HCT116 (cell line): ENCODE results near the gene CHCHD10. TPM values are rescaled to one million over a fixed set of nuclear protein-coding genes. Genes with fewer than 3 reads are reported as not detected.

Experiments used
- ATAC-seq: fragments of 200-7000 bp; cut with Tn5 transposase; 2 replicates; pipeline ENCODE4 v1.9.1; 2020; ENCODE audit warnings: mild to moderate bottlenecking, moderate library complexity
- BruUV-seq: library from RNA; stranded (reverse); fragments of 400-500 nt; replicated peaks from 2 replicates; lab custom pipeline; 2021; lab: Mats Ljungman, UMichigan
- CTCF ChIA-PET: fragments of 300-600 bp; sonication (Branson Sonifier 250); formaldehyde crosslinking; loops from one replicate; lab custom pipeline; 2021; ENCODE audit warnings: antibody characterized with exemption; lab: Charles Lee
- POLR2A ChIA-PET: fragments of 300-600, 350-600 bp; sonication (Branson Sonifier 250); formaldehyde crosslinking; loops from one replicate; lab custom pipeline; 2021; ENCODE audit warnings: antibody characterized with exemption; lab: Charles Lee
- RAD21 ChIA-PET, 2 experiments: fragments of 300-600 bp; sonication (Branson Sonifier 250); formaldehyde crosslinking; loops; one replicate each; lab custom pipeline; 2023; ENCODE audit warnings: low total read pairs in 2 of 2; ENCODE audit not compliant: uncharacterized antibody in 2 of 2, unreplicated experiment in 2 of 2, low non-redundant PET in 1 of 2; lab: Charles Lee
- DNase-seq: peaks from one replicate; pipeline ENCODE4 v3.0.0-alpha.2; 2010; ENCODE audit warnings: low read depth, low spot score
- H2AFZ ChIP-seq: fragments of 200-600 bp; shearing (Covaris generic), sonication (generic); 2 replicates; pipeline ENCODE4 v1.6.1; 2017; ENCODE audit warnings: low read depth, mixed run types, mixed read lengths, antibody characterized with exemption, low read length; ENCODE audit not compliant: poor library complexity, severe bottlenecking
- H3K27ac ChIP-seq: 2 replicates; pipeline ENCODE4 v1.5.1; 2012; ENCODE audit warnings: low read depth, low read length
- H3K27me3 ChIP-seq: fragments of 200-600 bp; sonication (generic); 2 replicates; pipeline ENCODE4 v1.6.1; 2016; ENCODE audit warnings: mixed run types, low read length, mixed read lengths; ENCODE audit not compliant: insufficient read depth
- H3K36me3 ChIP-seq, 2 experiments: fragments of 200-500 bp in 1 of 2; fragments of 200-600 bp in 1 of 2; sonication (Bioruptor generic) in 1 of 2; sonication (generic) in 1 of 2; 2 replicates each; pipeline versions ENCODE4 v1.5.1 to v1.6.1; 2014 to 2016; ENCODE audit warnings: low read length in 2 of 2, inconsistent platforms in 1 of 2, mixed read lengths in 1 of 2, mixed run types in 1 of 2; ENCODE audit not compliant: insufficient read depth in 2 of 2, control insufficient read depth in 1 of 2
- H3K4me1 ChIP-seq, 2 experiments: fragments of 200-600 bp in 1 of 2; sonication (generic) in 1 of 2; 2 replicates each; pipeline versions ENCODE4 v1.5.1 to v1.6.1; 2012 to 2017; ENCODE audit warnings: low read length in 2 of 2, inconsistent platforms in 1 of 2, mild to moderate bottlenecking in 1 of 2, mixed read lengths in 1 of 2, mixed run types in 1 of 2, moderate library complexity in 1 of 2; ENCODE audit not compliant: insufficient read depth in 2 of 2, control insufficient read depth in 1 of 2
- H3K4me2 ChIP-seq: fragments of 200-600 bp; sonication (generic); 2 replicates; pipeline ENCODE4 v1.6.1; 2017; ENCODE audit warnings: mixed run types, low read length, mixed read lengths
- H3K4me3 ChIP-seq, 2 experiments: fragments of 200-600 bp in 1 of 2; sonication (generic) in 1 of 2; replicated peaks in 1 of 2; 2 replicates each; pipeline ENCODE4 v1.5.1; 2011 to 2016; ENCODE audit warnings: low read length in 2 of 2, control low read depth in 1 of 2, low read depth in 1 of 2, mild to moderate bottlenecking in 1 of 2, mixed read lengths in 1 of 2, mixed run types in 1 of 2
- H3K79me2 ChIP-seq: fragments of 200-600 bp; sonication (generic); 2 replicates; pipeline ENCODE4 v1.6.1; 2017; ENCODE audit warnings: mild to moderate bottlenecking, mixed run types, low read length, moderate library complexity, mixed read lengths; ENCODE audit not compliant: insufficient read depth
- H3K9ac ChIP-seq: fragments of 200-600 bp; sonication (generic); 2 replicates; pipeline ENCODE4 v1.6.1; 2016; ENCODE audit warnings: low read length, mixed read lengths
- H3K9me2 ChIP-seq: fragments of 200-600 bp; sonication (generic), shearing (Covaris generic); 2 replicates; pipeline ENCODE4 v1.6.1; 2017; ENCODE audit warnings: mixed run types, mild to moderate bottlenecking, moderate library complexity; ENCODE audit not compliant: insufficient read depth
- H3K9me3 ChIP-seq, 2 experiments: fragments of 200-500 bp in 1 of 2; fragments of 200-600 bp in 1 of 2; sonication (Bioruptor generic) in 1 of 2; sonication (generic) in 1 of 2; 2 replicates each; pipeline ENCODE4 v1.6.1; 2014 to 2017; ENCODE audit warnings: low read length in 2 of 2, mixed read lengths in 2 of 2, inconsistent platforms in 1 of 2, low read depth in 1 of 2, mild to moderate bottlenecking in 1 of 2, mixed run types in 1 of 2, moderate library complexity in 1 of 2; ENCODE audit not compliant: control insufficient read depth in 1 of 2, insufficient read depth in 1 of 2
- H4K20me1 ChIP-seq: fragments of 200-600 bp; sonication (generic), shearing (Covaris generic); 2 replicates; pipeline ENCODE4 v1.6.1; 2017; ENCODE audit warnings: mixed run types, mild to moderate bottlenecking, moderate library complexity; ENCODE audit not compliant: insufficient read depth
- CBX3 ChIP-seq: IDR thresholded peaks from 2 replicates; pipeline ENCODE4 v1.6.1; 2012; ENCODE audit warnings: low read depth
- CTCF ChIP-seq, 3 experiments: fragments of 200-600 bp in 1 of 3; sonication (generic) in 1 of 3; IDR thresholded peaks in 2 of 3; conservative IDR thresholded peaks in 1 of 3; 2 replicates each; pipeline ENCODE4 v1.5.1; 2012 to 2017; ENCODE audit warnings: low read depth in 2 of 3, low read length in 2 of 3, antibody characterized with exemption in 1 of 3, borderline replicate concordance in 1 of 3, control low read depth in 1 of 3, mild to moderate bottlenecking in 1 of 3, mixed read lengths in 1 of 3, mixed run types in 1 of 3, moderate library complexity in 1 of 3; ENCODE audit not compliant: insufficient read depth in 1 of 3
- EGR1 ChIP-seq: IDR thresholded peaks from 2 replicates; pipeline ENCODE4 v1.6.1; 2012; ENCODE audit warnings: low read depth
- MAX ChIP-seq: IDR thresholded peaks from 2 replicates; pipeline ENCODE4 v1.6.1; 2012
- POLR2A ChIP-seq: IDR thresholded peaks from 2 replicates; pipeline ENCODE4 v1.7.0; 2011; ENCODE audit warnings: borderline replicate concordance; ENCODE audit not compliant: insufficient read depth, insufficient read length; ENCODE audit errors: extremely low read depth
- POLR2AphosphoS5 ChIP-seq: IDR thresholded peaks from 2 replicates; pipeline ENCODE4 v1.6.1; 2011; ENCODE audit warnings: mild to moderate bottlenecking, low read depth, low read length, moderate library complexity
- SIN3A ChIP-seq: IDR thresholded peaks from 2 replicates; pipeline ENCODE4 v1.6.1; 2012; ENCODE audit warnings: low read depth
- SP1 ChIP-seq: IDR thresholded peaks from 2 replicates; pipeline ENCODE4 v1.6.1; 2012; ENCODE audit warnings: low read depth
- TCF7L2 ChIP-seq: IDR thresholded peaks from 2 replicates; pipeline ENCODE4 v1.7.0; 2011; ENCODE audit warnings: borderline replicate concordance, inconsistent platforms; ENCODE audit not compliant: insufficient read depth, insufficient read length; ENCODE audit errors: extremely low read depth
- YY1 ChIP-seq: IDR thresholded peaks from 2 replicates; pipeline ENCODE4 v1.6.1; 2011; ENCODE audit warnings: low read length, low read depth, moderate library complexity, mild to moderate bottlenecking; ENCODE audit not compliant: insufficient replicate concordance; ENCODE audit errors: extremely low read depth
- ZBTB33 ChIP-seq: IDR thresholded peaks from 2 replicates; pipeline ENCODE4 v1.6.1; 2011; ENCODE audit warnings: mild to moderate bottlenecking, low read length, moderate library complexity; ENCODE audit not compliant: insufficient replicate concordance; ENCODE audit errors: extremely low read depth
- ZFX ChIP-seq: fragments of 450-650 bp; IDR thresholded peaks from 2 replicates; pipeline ENCODE4 v1.6.1; 2017
- intact Hi-C: fragments of 100-400 bp; cut with micrococcal nuclease; formaldehyde crosslinking; loops from 2 replicates; pipeline ENCODE4 v1.10.0; 2022
- total RNA-seq: library from RNA; stranded (reverse); gene quantifications from one replicate; pipeline ENCODE4 v1.2.1, GENCODE V29; 2021; ENCODE audit not compliant: unreplicated experiment

The CHCHD10 gene
- total RNA-seq, 1 experiment from 2014 or later = 279 TPM

- H3K4me1 ChIP-seq = peaks cover 8 to 25% of the 10 kb centered on the region in 2 experiments
- BruUV-seq = no TSS peak
- intact Hi-C loops = no loop called here
- TF ChIP-seq SIN3A = no peak
- peak; percentile 64 for TF ChIP-seq YY1
- peak; percentile 11 for TF ChIP-seq POLR2A
- peak; percentile 47; the same call in 1 of the 2 replicates for TF ChIP-seq MAX
- TF ChIP-seq ZFX = peak; percentile 38; the same call in 1 of the 2 replicates
- no peak for TF ChIP-seq SP1
- TF ChIP-seq EGR1 = peak; percentile 97
- peak; percentile 30; the same call in 1 of the 2 replicates for TF ChIP-seq CBX3
- TF ChIP-seq, all 23 proteins: peak for 6
- H3K4me2 ChIP-seq = peak overlapping the region; percentile 94
- H3K79me2 ChIP-seq = no peaks in the 10 kb centered on the region
- no peaks in the 10 kb centered on the region for H3K9me2 ChIP-seq
- H3K36me3 ChIP-seq = no peaks in the 10 kb centered on the region
- no peak overlapping the region for H2AFZ ChIP-seq
- peak overlapping the region; percentile 65 to 81 for H3K4me3 ChIP-seq
- ATAC-seq (peak; percentile 45), DNase-seq (no peak)
- no peaks in the 10 kb centered on the region for H4K20me1 ChIP-seq
- H3K27me3 ChIP-seq = no peaks in the 10 kb centered on the region
- ChIA-PET CTCF (interaction anchor here (0.6 to 1.0 kb wide), 2 partner anchors 20 to 98 kb away, joined by 3 to 5 read pairs; no protein-coding TSS in a partner anchor), RAD21 (no interaction called here), POLR2A (interaction anchor here (0.9 to 1.2 kb wide), 5 partner anchors 15 to 106 kb away, joined by 3 to 6 read pairs (median 3); partner anchors contain the start of genes SLC2A11 and SMARCB1)
- H3K9me3 ChIP-seq = no peaks in the 10 kb centered on the region
- peak overlapping the region; percentile 92 for H3K9ac ChIP-seq
- peak overlapping the region; percentile 86 for H3K27ac ChIP-seq
These were observed 16.3 kb downstream of the CHCHD10 start for GRCh38 chr22:23751441-23751996.

GRCh38 chr22:23750714-23751440, 16.9 kb downstream of the CHCHD10 start, which contains the start of gene ZNF70:
Gene ZNF70 (minus strand): TSS chr22:23751112. CDS start chr22:23745140, 5,972 bp downstream.
- Histone ChIP-seq H3K4me2 (peak within 1 kb of the TSS; percentile 94), H3K36me3 (no peaks in the 10 kb centered on the region), H3K9me2 (no peaks in the 10 kb centered on the region), H3K4me1 (peaks cover 8 to 25% of the 10 kb centered on the region in 2 experiments), H3K27ac (peak within 1 kb of the TSS; percentile 86), H2AFZ (no peak within 1 kb of the TSS), H3K4me3 (peak within 1 kb of the TSS; percentile 65 to 82), H3K79me2 (no peaks in the 10 kb centered on the region), H3K9ac (peak within 1 kb of the TSS; percentile 92), H4K20me1 (no peaks in the 10 kb centered on the region), H3K27me3 (no peaks in the 10 kb centered on the region), H3K9me3 (no peaks in the 10 kb centered on the region)
- intact Hi-C loops = no loop called here
- DNase-seq (peak; percentile 69), ATAC-seq (peak; percentile 95)
- ChIA-PET CTCF (interaction anchor here (0.6 to 1.0 kb wide), 2 partner anchors 20 to 99 kb away, joined by 3 to 5 read pairs; no protein-coding TSS in a partner anchor), RAD21 (no interaction called here), POLR2A (interaction anchor here (0.9 kb wide), 2 partner anchors 34 to 107 kb away, joined by 3 read pairs; partner anchors contain the start of gene SLC2A11)
- no TSS peak for BruUV-seq
- peak; percentile 42 for TF ChIP-seq POLR2A
- no peak for TF ChIP-seq ZBTB33
- TF ChIP-seq POLR2AphosphoS5 = peak; percentile 50; the same call in 1 of the 2 replicates
- TF ChIP-seq YY1 = peak; percentile 67
- peak; percentile 68; the same call in 1 of the 2 replicates for TF ChIP-seq ZFX
- TF ChIP-seq CTCF (IDR thresholded peaks at IDR 0.05 in 2 of 3, conservative IDR thresholded peaks at IDR 0.05 in 1 of 3; ENCODE audit: borderline replicate concordance in 1 of 3, insufficient read depth in 1 of 3, low read depth in 2 of 3, low read length in 2 of 3) = no peak
- TF ChIP-seq TCF7L2 = no peak
